Thoracic aorta endothelial cell (primary cell): ENCODE results near the gene CHMP6. TPM values are rescaled to one million over a fixed set of nuclear protein-coding genes. Genes with fewer than 3 reads are reported as not detected.

ENCODE experiments used
- total RNA-seq: library from RNA; depleted of rRNA; stranded (reverse); fragments of >200 nt; gene quantifications from 2 replicates; pipeline ENCODE4 v1.2.3, GENCODE V29; 2012

Gene CHMP6
- total RNA-seq, result 28.9 and 30.6 TPM in 2 replicates

GRCh38 chr17:80991645-80992076, at the start of gene CHMP6:
CHMP6 (plus strand) TSS chr17:80991841; CDS start chr17:80991919, 78 bp downstream.

GRCh38 chr17:81034779-81035520, 43.3 kb downstream of the CHMP6 start, which contains the start of gene BAIAP2:
BAIAP2 (plus strand) TSS chr17:81035151; CDS start chr17:81035255, 104 bp downstream.

Other genes starting within 250 kb of the CHMP6 start
- gene BAIAP2, start 43.3 kb downstream of the CHMP6 start, total RNA-seq, result 10.6 and 14.0 TPM in 2 replicates
- not detected in 2 replicates for gene PVALEF, start 173.7 kb downstream of the CHMP6 start, total RNA-seq
- 2.1 and 3.8 TPM in 2 replicates for gene AATK, start 174.4 kb downstream of the CHMP6 start, total RNA-seq
- 12.9 and 15.3 TPM in 2 replicates for gene CEP131, start 231.1 kb downstream of the CHMP6 start, total RNA-seq
- gene TEPSIN, start 247.2 kb downstream of the CHMP6 start, total RNA-seq, result 17.8 and 21.2 TPM in 2 replicates
- 30.9 and 42.2 TPM in 2 replicates for gene NDUFAF8, start 247.5 kb downstream of the CHMP6 start, total RNA-seq